Heart left ventricle (tissue), 16 donors: ENCODE data around the gene RHCG. TPM values are rescaled to one million over a fixed set of nuclear protein-coding genes. Genes with fewer than 3 reads are reported as not detected.

Experiments
- ATAC-seq, 4 donors: fragments of 200-7000 bp; cut with Tn5 transposase; one replicate each; pipeline ENCODE4 v1.9.1; 2020 to 2022; ENCODE audit warnings: moderate library complexity in 4 of 4, mild to moderate bottlenecking in 3 of 4, moderate number of reproducible peaks in 1 of 4
- DNase-seq, 5 donors: peaks; one replicate each; pipeline ENCODE4 v3.0.0-alpha.2; 2020
- H3K27ac ChIP-seq, 12 donors: fragments of 200-600 bp; sonication (generic) in 4 of 12; one replicate each; pipeline versions ENCODE4 v1.5.0 to v1.8.0; 2016 to 2022; ENCODE audit warnings: mild to moderate bottlenecking in 2 of 12
- H3K27me3 ChIP-seq, 9 donors: fragments of 200-600 bp; sonication (generic) in 2 of 9; one replicate each; pipeline versions ENCODE4 v1.5.1 to v1.8.0; 2016 to 2022; ENCODE audit warnings: mild to moderate bottlenecking in 3 of 9
- H3K36me3 ChIP-seq, 9 donors: fragments of 200-600 bp; sonication (generic) in 2 of 9; one replicate each; pipeline versions ENCODE4 v1.5.0 to v1.8.0; 2018 to 2022; ENCODE audit warnings: mild to moderate bottlenecking in 2 of 9
- H3K4me1 ChIP-seq, 12 donors: fragments of 200-600 bp; sonication (generic) in 4 of 12; one replicate each; pipeline versions ENCODE4 v1.5.0 to v1.8.0; 2016 to 2022; ENCODE audit warnings: mild to moderate bottlenecking in 3 of 12
- H3K4me3 ChIP-seq, 12 donors: fragments of 200-600 bp; sonication (generic) in 4 of 12; one replicate each; pipeline versions ENCODE4 v1.5.0 to v1.8.0; 2017 to 2022; ENCODE audit warnings: mild to moderate bottlenecking in 9 of 12, moderate library complexity in 4 of 12
- H3K9me3 ChIP-seq, 12 donors: fragments of 200-600 bp; sonication (generic) in 4 of 12; one replicate each; pipeline versions ENCODE4 v1.5.0 to v1.8.0; 2016 to 2022; ENCODE audit warnings: mild to moderate bottlenecking in 1 of 12
- CTCF ChIP-seq, 12 donors: fragments of 200-600 bp; sonication (generic) in 4 of 12; IDR thresholded peaks; one replicate each; pipeline versions ENCODE4 v1.5.0 to v1.8.0; 2018 to 2022; ENCODE audit warnings: antibody characterized with exemption in 12 of 12, mild to moderate bottlenecking in 5 of 12
- POLR2A ChIP-seq, 2 donors: fragments of 450-650 bp; IDR thresholded peaks; one replicate each; pipeline ENCODE4 v1.6.1; 2017; ENCODE audit warnings: antibody characterized with exemption in 2 of 2, mild to moderate bottlenecking in 2 of 2, moderate library complexity in 2 of 2
- WGBS, 4 donors: extraction: QIAGEN DNeasy Blood & Tissue Kit in 2 of 4; methylation state at CpG; one replicate each; pipeline versions ENCODE4 v1.1.5 to v1.1.7; 2013 to 2018; 5-methylcytosine and 5-hydroxymethylcytosine counted together
- intact Hi-C, 10 donors: fragments of 100-400 bp; cut with DNase I; formaldehyde crosslinking; loops; one replicate each; pipeline versions ENCODE4 v1.11.1 to v1.14.2; 2022
- polyA plus RNA-seq, 2 donors: library from polyadenylated mRNA; stranded (reverse); fragments of 200-250 nt; gene quantifications; one replicate each; pipeline ENCODE4 v1.2.3, GENCODE V29; 2013
- total RNA-seq, 9 donors: library from RNA; depleted of rRNA in 2 of 9; stranded (reverse); fragments of >200 nt in 2 of 9; fragmentation: NEBNext Ultra II Directional in 3 of 9; extraction: Animal tissue kit (Norgen Biotek cat#: 25700) in 3 of 9; gene quantifications; one replicate each; pipeline versions ENCODE4 v1.1.0 to v1.2.4, GENCODE V29; 2016 to 2023
- donor health status: ischemic (EF 13 %, LVEDD 7.1; RV severe dilation, severe dysfunction).
- donor health status: healthy with polysubstance abuse.
- donor health status: DM: no; HTN: yes; CAD: no.
- donor health status: DM: no; HTN: no; CAD: no.
- donor health status: ischemic (EF 25% LVEDD 6.9; RV normal size, moderate dysfunction).
- donor health status: ischemic (EF 25% LVEDD 5.7; RV mildly dilated, moderate dysfunction).
- donor health status: healthy.
- donor health status: DM: yes; HTN: yes; CAD: no.
- donor health status: ischemic (EF 35%, LVEDD 5.7; RV mildly dilated, moderate dysfunction).
- donor health status: nonischemic (EF 11% LVEDD 7.7; RV severe dilation, severe dysfunction).
- donor health status: DM: yes; HTN: yes; CAD: no.
- donor health status: PGD.
- donor health status: ischemic (EF 29% LVEDD 5.4; RV normal size, mild dysfunction).
- donor health status: nonischemic (EF 23%, LVEDD 6.1; RV moderate dilation, normal function).

The RHCG gene
- total and polyA plus RNA-seq, 11 donors, result 0.20 to 2.9 (median 0.76) TPM; not detected in 4

- Histone ChIP-seq H3K27ac (no peak overlapping the region), H3K27me3 (peaks cover 0 to 4% (median 0%) of the 10 kb centered on the region in 9 donors), H3K4me3 (no peak overlapping the region), H3K9me3 (no peaks in the 10 kb centered on the region), H3K4me1 (no peaks in the 10 kb centered on the region), H3K36me3 (no peaks in the 10 kb centered on the region)
- ATAC-seq (no peak), DNase-seq (no peak)
- WGBS, 4 donors, result 58 to 67% (median 64%) methylated on average over 10 of the region's 10 CpGs
- intact Hi-C loops, result loop anchor here in 1 of 10 donors (10.0 kb wide), 1 partner anchor 62 kb away; no protein-coding TSS in a partner anchor
- TF ChIP-seq CTCF (IDR thresholded peaks at IDR 0.05) (no peak), POLR2A (IDR thresholded peaks at IDR 0.05) (no peak)
These were observed 30.4 kb upstream of the RHCG start for GRCh38 chr15:89526601-89527441.

GRCh38 chr15:89526181-89526580 lies 29.8 kb upstream of the RHCG start:
- intact Hi-C loops, result loop anchor here in 1 of 10 donors (10.0 kb wide), 1 partner anchor 61 kb away; no protein-coding TSS in a partner anchor
- ATAC-seq (no peak), DNase-seq (no peak)
- no peaks in the 10 kb centered on the region for H3K36me3 ChIP-seq
- peaks cover 0 to under 1% (median 0%) of the 10 kb centered on the region in 12 donors for H3K9me3 ChIP-seq
- H3K4me1 ChIP-seq, result no peaks in the 10 kb centered on the region
- H3K27ac ChIP-seq, result no peak overlapping the region
- no peak overlapping the region for H3K4me3 ChIP-seq
- H3K27me3 ChIP-seq, result peaks cover 0 to 4% (median 0%) of the 10 kb centered on the region in 9 donors
- WGBS, 4 donors, result 84 to 90% (median 88%) methylated on average over 7 of the region's 7 CpGs
- no peak for TF ChIP-seq POLR2A (IDR thresholded peaks at IDR 0.05)
- no peak for TF ChIP-seq CTCF (IDR thresholded peaks at IDR 0.05)

- H3K27me3 ChIP-seq, result peaks cover 0 to 4% (median 0%) of the 10 kb centered on the region in 9 donors
- no peaks in the 10 kb centered on the region for H3K36me3 ChIP-seq
- no peaks in the 10 kb centered on the region for H3K4me1 ChIP-seq
- H3K4me3 ChIP-seq, result no peak overlapping the region
- H3K9me3 ChIP-seq, result peaks cover 0 to 10% (median 0%) of the 10 kb centered on the region in 12 donors
- DNase-seq (no peak), ATAC-seq (no peak)
- WGBS, 4 donors, result 67 to 79% (median 73%) methylated on average over 1 of the region's 1 CpG
- no peak overlapping the region for H3K27ac ChIP-seq
- TF ChIP-seq POLR2A (IDR thresholded peaks at IDR 0.05) (no peak), CTCF (IDR thresholded peaks at IDR 0.05) (no peak)
- intact Hi-C loops, result loop anchor here in 1 of 10 donors (10.0 kb wide), 1 partner anchor 59 kb away; no protein-coding TSS in a partner anchor
These were observed 27.8 kb upstream of the RHCG start for GRCh38 chr15:89524184-89524583.

GRCh38 chr15:89523101-89523500 lies 26.7 kb upstream of the RHCG start:
- Histone ChIP-seq H3K4me3 (no peak overlapping the region), H3K36me3 (no peaks in the 10 kb centered on the region), H3K27me3 (peaks cover 0 to 4% (median 0%) of the 10 kb centered on the region in 9 donors), H3K9me3 (peaks cover 0 to 13% (median 0%) of the 10 kb centered on the region in 12 donors), H3K4me1 (no peaks in the 10 kb centered on the region), H3K27ac (no peak overlapping the region)
- DNase-seq (no peak), ATAC-seq (no peak)
- intact Hi-C loops, result loop anchor here in 1 of 10 donors (10.0 kb wide), 1 partner anchor 58 kb away; no protein-coding TSS in a partner anchor
- 54 to 67% (median 59%) methylated on average over 2 of the region's 2 CpGs for WGBS, 4 donors
- TF ChIP-seq POLR2A (IDR thresholded peaks at IDR 0.05), result no peak
- no peak for TF ChIP-seq CTCF (IDR thresholded peaks at IDR 0.05)
